DOHH2 (cell line): Measurements from ENCODE around the gene LRG1.

ENCODE experiments used
- H3F3A ChIP-seq: fragments of 200-600 bp; sonication (generic), shearing (Covaris generic); 2 replicates; pipeline ENCODE4 v1.6.0; 2016; ENCODE audit warnings: antibody characterized with exemption, mild to moderate bottlenecking; ENCODE audit not compliant: control insufficient read depth, insufficient read depth
- H3K27ac ChIP-seq: fragments of 200-600 bp; sonication (generic); 2 replicates; pipeline ENCODE4 v1.5.1; 2014; ENCODE audit warnings: low read depth, mild to moderate bottlenecking, low read length, moderate library complexity
- H3K27me3 ChIP-seq: fragments of 200-600 bp; sonication (generic); 2 replicates; pipeline ENCODE4 v1.6.1; 2014; ENCODE audit warnings: mild to moderate bottlenecking, low read length, mixed read lengths; ENCODE audit not compliant: control insufficient read depth
- H3K36me3 ChIP-seq: fragments of 200-600 bp; sonication (generic); 2 replicates; pipeline ENCODE4 v1.6.1; 2014; ENCODE audit warnings: mild to moderate bottlenecking, low read length, moderate library complexity, mixed read lengths; ENCODE audit not compliant: control insufficient read depth
- H3K4me1 ChIP-seq: fragments of 200-600 bp; sonication (generic); 2 replicates; pipeline ENCODE4 v1.6.1; 2014; ENCODE audit warnings: mild to moderate bottlenecking, low read length, mixed read lengths; ENCODE audit not compliant: control insufficient read depth
- H3K4me2 ChIP-seq: fragments of 200-600 bp; sonication (generic); 2 replicates; pipeline ENCODE4 v1.6.0; 2014; ENCODE audit warnings: mild to moderate bottlenecking, low read length, moderate library complexity
- H3K4me3 ChIP-seq: fragments of 200-600 bp; sonication (generic); 2 replicates; pipeline ENCODE4 v1.5.1; 2014; ENCODE audit warnings: mild to moderate bottlenecking, low read length, mixed read lengths
- H3K79me2 ChIP-seq: fragments of 200-600 bp; sonication (generic); 2 replicates; pipeline ENCODE4 v1.6.1; 2014; ENCODE audit warnings: mild to moderate bottlenecking, low read length, mixed read lengths; ENCODE audit not compliant: control insufficient read depth
- H3K9me2 ChIP-seq: fragments of 200-600 bp; sonication (generic); replicated peaks from 2 replicates; pipeline ENCODE4 v1.6.1; 2014; ENCODE audit warnings: mild to moderate bottlenecking, low read length, mixed read lengths; ENCODE audit not compliant: control insufficient read depth
- H3K9me3 ChIP-seq: fragments of 200-600 bp; sonication (generic); 2 replicates; pipeline ENCODE4 v1.6.1; 2014; ENCODE audit warnings: antibody characterized with exemption, low read length, mixed read lengths; ENCODE audit not compliant: control insufficient read depth, insufficient read depth
- H4K20me1 ChIP-seq: fragments of 200-600 bp; sonication (generic); 2 replicates; pipeline ENCODE4 v1.6.0; 2014; ENCODE audit warnings: low read depth, mild to moderate bottlenecking, antibody characterized with exemption, low read length, moderate library complexity; ENCODE audit not compliant: control insufficient read depth, insufficient read depth
- EZH2phosphoT487 ChIP-seq: fragments of 200-600 bp; sonication (generic); IDR thresholded peaks from 2 replicates; pipeline ENCODE4 v1.6.1; 2017; ENCODE audit warnings: borderline replicate concordance, mild to moderate bottlenecking, antibody characterized with exemption, low read length, moderate library complexity, mixed read lengths
- TF ChIP-seq, protein P1 (sequence below): fragments of 200-600 bp; sonication (generic); IDR thresholded peaks from one replicate; pipeline ENCODE4 v1.5.1; 2014; ENCODE audit warnings: antibody characterized with exemption, mild to moderate bottlenecking, low read depth, low read length; ENCODE audit not compliant: poor library complexity, severe bottlenecking

Gene LRG1

GRCh38 chr19:4512070-4512469 lies 27.8 kb downstream of the LRG1 start:
- H4K20me1 ChIP-seq, result no peaks in the 10 kb centered on the region
- H3K9me3 ChIP-seq, result no peaks in the 10 kb centered on the region
- H3K79me2 ChIP-seq, result no peaks in the 10 kb centered on the region
- TF ChIP-seq, protein P1, sequence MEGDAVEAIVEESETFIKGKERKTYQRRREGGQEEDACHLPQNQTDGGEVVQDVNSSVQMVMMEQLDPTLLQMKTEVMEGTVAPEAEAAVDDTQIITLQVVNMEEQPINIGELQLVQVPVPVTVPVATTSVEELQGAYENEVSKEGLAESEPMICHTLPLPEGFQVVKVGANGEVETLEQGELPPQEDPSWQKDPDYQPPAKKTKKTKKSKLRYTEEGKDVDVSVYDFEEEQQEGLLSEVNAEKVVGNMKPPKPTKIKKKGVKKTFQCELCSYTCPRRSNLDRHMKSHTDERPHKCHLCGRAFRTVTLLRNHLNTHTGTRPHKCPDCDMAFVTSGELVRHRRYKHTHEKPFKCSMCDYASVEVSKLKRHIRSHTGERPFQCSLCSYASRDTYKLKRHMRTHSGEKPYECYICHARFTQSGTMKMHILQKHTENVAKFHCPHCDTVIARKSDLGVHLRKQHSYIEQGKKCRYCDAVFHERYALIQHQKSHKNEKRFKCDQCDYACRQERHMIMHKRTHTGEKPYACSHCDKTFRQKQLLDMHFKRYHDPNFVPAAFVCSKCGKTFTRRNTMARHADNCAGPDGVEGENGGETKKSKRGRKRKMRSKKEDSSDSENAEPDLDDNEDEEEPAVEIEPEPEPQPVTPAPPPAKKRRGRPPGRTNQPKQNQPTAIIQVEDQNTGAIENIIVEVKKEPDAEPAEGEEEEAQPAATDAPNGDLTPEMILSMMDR, result no peak
- no peak for TF ChIP-seq EZH2phosphoT487
- no peaks in the 10 kb centered on the region for H3K27me3 ChIP-seq
- no peaks in the 10 kb centered on the region for H3K36me3 ChIP-seq
- no peak overlapping the region for H3K4me2 ChIP-seq
- H3K4me1 ChIP-seq, result peaks cover 3% of the 10 kb centered on the region; the same call in 1 of the 2 replicates
- H3K4me3 ChIP-seq, result no peak overlapping the region
- H3F3A ChIP-seq, result no peaks in the 10 kb centered on the region
- H3K27ac ChIP-seq, result no peak overlapping the region
- H3K9me2 ChIP-seq, result no peaks in the 10 kb centered on the region

DNA sequence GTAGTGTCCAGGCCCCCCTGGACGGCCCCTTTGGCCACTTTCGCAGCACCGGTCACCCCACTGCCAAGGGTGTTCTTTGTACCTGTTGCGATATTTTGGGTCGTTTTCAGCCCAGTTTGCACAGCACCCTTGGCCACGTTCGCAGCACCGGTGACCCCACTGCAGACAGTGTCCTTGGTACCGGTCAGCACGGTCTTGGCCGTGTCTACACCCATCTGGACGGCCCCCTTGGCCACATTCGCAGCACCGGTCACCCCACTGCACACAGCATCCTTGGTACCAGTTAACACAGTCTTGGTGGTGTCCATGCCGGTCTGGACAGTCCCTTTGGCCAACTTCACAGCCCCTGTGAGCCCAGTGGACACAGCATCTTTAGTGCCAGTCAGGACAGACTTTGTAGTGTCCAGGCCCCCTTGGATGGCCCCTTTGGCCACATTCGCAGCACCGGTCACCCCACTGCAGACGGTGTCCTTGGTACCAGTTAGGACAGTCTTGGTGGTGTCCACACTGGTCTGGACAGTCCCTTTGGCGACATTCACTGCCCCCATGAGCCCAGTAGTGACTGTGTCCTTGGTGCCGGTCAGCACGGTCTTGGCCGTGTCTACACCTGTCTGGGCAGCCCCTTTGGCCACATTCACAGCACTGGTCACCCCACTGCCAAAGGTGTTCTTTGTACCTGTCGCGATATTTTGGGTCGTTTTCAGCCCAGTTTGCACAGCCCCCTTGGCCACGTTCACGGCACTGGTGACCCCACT lies 28.4 kb downstream of the LRG1 start:
- H3K4me2 ChIP-seq, result no peak overlapping the region
- no peaks in the 10 kb centered on the region for H3K27me3 ChIP-seq
- no peaks in the 10 kb centered on the region for H4K20me1 ChIP-seq
- TF ChIP-seq, protein P1, result no peak
- TF ChIP-seq EZH2phosphoT487, result no peak
- no peaks in the 10 kb centered on the region for H3K79me2 ChIP-seq
- H3K9me3 ChIP-seq, result no peaks in the 10 kb centered on the region
- no peak overlapping the region for H3K27ac ChIP-seq
- H3K9me2 ChIP-seq, result no peaks in the 10 kb centered on the region
- H3F3A ChIP-seq, result no peaks in the 10 kb centered on the region
- H3K4me1 ChIP-seq, result peaks cover 3% of the 10 kb centered on the region; the same call in 1 of the 2 replicates
- H3K36me3 ChIP-seq, result no peaks in the 10 kb centered on the region
- no peak overlapping the region for H3K4me3 ChIP-seq

GRCh38 chr19:4510435-4511255 lies 29.2 kb downstream of the LRG1 start:
- TF ChIP-seq, protein P1, result no peak
- TF ChIP-seq EZH2phosphoT487, result no peak
- no peaks in the 10 kb centered on the region for H3K27me3 ChIP-seq
- H3K36me3 ChIP-seq, result no peaks in the 10 kb centered on the region
- H3K79me2 ChIP-seq, result no peaks in the 10 kb centered on the region
- peaks cover 3% of the 10 kb centered on the region; the same call in 1 of the 2 replicates for H3K4me1 ChIP-seq
- no peak overlapping the region for H3K4me3 ChIP-seq
- H3K9me2 ChIP-seq, result no peaks in the 10 kb centered on the region
- H3K9me3 ChIP-seq, result no peaks in the 10 kb centered on the region
- no peak overlapping the region for H3K27ac ChIP-seq
- H3F3A ChIP-seq, result no peaks in the 10 kb centered on the region
- no peaks in the 10 kb centered on the region for H4K20me1 ChIP-seq
- H3K4me2 ChIP-seq, result no peak overlapping the region
